LNCAP (cell line): ENCODE results near the gene CBL.

Source experiments
- TF ChIP-seq, protein P1 (sequence below): fragments of 450-650 bp; IDR thresholded peaks from 2 replicates; pipeline ENCODE4 v1.5.1; 2017; ENCODE audit warnings: mild to moderate bottlenecking

Gene CBL

DNA sequence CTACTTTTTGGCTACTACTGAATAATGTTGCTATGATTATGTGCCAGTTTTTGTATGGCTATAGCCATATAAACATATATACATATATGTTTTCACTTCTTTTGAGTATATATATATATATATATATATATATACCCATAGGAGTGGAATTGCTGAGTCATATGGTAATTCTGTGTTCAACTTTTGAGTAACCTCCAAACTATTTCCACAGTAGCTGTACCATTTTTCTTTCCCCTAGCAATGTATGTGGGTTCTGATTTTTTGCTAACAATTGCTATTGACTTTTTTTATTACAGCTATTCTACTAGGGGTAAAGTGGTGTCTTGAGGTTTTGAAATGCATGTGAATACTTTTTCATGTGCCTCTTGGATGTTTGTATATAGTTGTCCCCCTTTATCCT, 30.4 kb downstream of the CBL start:
- TF ChIP-seq, protein P1, sequence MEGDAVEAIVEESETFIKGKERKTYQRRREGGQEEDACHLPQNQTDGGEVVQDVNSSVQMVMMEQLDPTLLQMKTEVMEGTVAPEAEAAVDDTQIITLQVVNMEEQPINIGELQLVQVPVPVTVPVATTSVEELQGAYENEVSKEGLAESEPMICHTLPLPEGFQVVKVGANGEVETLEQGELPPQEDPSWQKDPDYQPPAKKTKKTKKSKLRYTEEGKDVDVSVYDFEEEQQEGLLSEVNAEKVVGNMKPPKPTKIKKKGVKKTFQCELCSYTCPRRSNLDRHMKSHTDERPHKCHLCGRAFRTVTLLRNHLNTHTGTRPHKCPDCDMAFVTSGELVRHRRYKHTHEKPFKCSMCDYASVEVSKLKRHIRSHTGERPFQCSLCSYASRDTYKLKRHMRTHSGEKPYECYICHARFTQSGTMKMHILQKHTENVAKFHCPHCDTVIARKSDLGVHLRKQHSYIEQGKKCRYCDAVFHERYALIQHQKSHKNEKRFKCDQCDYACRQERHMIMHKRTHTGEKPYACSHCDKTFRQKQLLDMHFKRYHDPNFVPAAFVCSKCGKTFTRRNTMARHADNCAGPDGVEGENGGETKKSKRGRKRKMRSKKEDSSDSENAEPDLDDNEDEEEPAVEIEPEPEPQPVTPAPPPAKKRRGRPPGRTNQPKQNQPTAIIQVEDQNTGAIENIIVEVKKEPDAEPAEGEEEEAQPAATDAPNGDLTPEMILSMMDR, result no peak

- TF ChIP-seq, protein P1, result no peak
Observed at GRCh38 chr11:119236891-119237290, 30.8 kb downstream of the CBL start.

DNA sequence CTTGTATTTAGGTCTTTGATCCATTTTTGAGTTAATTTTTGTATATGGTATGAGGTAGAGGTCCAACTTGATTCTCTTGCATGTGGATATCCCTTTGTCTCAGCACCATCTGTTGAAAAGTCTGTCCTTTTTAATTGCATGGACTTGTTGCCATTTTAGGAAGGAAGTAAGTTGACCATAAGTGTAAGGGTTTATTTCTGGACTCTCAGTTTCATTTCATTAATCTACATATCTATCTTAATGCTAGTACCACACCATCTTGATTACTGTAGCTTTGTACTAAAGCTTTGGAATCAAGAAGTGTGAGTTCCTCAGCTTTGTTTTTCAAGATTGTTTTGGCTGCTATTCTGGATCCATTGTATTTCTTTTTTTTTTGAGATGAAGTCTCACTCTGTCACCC, 31.4 kb downstream of the CBL start:
- TF ChIP-seq, protein P1, result no peak

DNA sequence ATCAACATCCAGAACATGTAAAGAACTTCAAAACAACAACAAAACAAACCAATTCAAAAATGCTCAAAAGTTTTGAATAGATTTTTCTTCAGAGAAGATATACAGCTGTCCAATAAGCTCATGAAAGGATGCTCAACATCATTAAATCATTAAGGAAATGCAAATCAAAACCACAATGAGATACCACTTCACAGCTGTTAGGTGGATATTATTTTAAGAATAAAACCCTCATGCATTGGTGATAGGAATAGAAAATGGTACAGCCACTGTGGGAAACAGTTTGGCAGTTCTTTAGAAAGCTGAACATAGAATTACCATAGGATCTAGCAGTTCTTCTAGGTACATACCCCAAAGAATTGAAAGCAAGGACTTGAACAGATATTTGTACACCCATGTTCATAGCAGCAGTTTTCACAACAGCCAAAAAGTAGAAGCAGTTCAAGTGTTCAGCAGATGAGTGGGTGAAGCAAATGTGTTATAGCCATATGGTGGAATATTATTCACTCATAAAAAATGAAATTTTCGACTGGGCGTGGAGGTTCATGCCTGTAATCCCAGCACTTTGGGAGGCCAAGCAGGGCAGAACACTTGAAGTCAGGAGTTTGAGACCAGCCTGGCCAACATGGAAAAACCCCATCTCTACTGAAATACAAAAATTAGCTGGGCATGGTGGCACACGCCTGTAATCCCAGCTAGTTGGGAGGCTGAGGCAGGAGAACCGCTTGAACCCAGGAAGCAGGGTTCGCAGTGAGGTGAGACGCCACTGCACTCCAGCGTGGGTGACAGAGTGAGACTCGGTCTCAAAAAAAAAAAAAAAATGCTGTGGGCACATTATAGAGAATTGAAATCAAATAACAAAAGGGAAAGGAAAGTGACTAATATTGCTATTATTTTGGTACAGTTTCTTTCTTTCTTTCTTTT, 42.9 kb downstream of the CBL start:
- TF ChIP-seq, protein P1, result no peak

DNA sequence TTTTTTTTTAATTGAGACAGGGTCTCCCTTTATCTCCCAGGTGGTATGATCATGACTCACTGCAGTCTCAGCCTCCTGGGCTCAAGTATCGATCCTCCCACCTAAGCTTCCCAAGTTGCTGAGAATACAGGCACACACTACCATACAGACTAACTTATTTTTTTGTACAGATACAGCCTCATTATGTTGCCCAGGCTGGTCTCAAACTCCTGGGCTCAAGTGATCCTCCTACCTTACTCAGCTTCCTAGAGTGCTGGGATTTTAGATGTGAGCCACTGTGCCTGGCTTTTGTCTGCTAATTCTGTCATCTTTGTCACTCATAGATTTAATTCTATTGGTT, 43.5 kb downstream of the CBL start:
- TF ChIP-seq, protein P1, result no peak

GRCh38 chr11:119251114-119251513, 45.0 kb downstream of the CBL start:
- TF ChIP-seq, protein P1, result no peak

DNA sequence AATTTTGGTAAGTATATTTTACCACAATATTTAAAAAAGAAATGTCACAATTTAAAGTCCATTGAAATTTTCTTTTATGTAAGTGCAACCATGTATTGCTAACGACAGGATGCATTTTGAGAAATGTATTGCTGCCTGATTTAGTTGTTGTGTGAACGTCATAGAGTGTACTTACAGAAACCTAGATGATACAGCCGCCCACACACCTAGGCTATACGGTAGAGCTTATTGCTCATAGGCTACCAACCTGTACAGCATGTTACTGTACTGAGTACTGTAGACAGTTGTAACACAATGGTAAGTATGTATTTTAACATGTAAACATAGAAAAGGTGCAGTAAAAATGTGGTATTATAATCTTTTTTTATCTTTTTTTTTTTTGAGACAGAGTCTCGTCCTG, 48.1 kb downstream of the CBL start:
- TF ChIP-seq, protein P1, result no peak
